Endothelial cell of umbilical vein (primary cell): ENCODE results near the gene BEND5. TPM values are rescaled to one million over a fixed set of nuclear protein-coding genes. Genes with fewer than 3 reads are reported as not detected.

Experiments
- BruUV-seq: library from RNA; stranded (reverse); fragments of 400-500 nt; replicated peaks from 2 replicates; lab custom pipeline; 2021; lab: Mats Ljungman, UMichigan
- CTCF ChIA-PET: fragments of 300-600, 350-600 bp; sonication (Branson Sonifier 250); formaldehyde crosslinking; loops from one replicate; lab custom pipeline; 2021; ENCODE audit warnings: antibody characterized with exemption, inconsistent platforms; lab: Charles Lee
- POLR2A ChIA-PET: fragments of 300-600, 350-600 bp; sonication (Branson Sonifier 250); formaldehyde crosslinking; loops from one replicate; lab custom pipeline; 2021; ENCODE audit warnings: antibody characterized with exemption, inconsistent platforms; lab: Charles Lee
- DNase-seq: peaks from one replicate; pipeline ENCODE4 v3.0.0-alpha.2; 2011; ENCODE audit warnings: low read depth, low spot score
- FAIRE-seq: peaks from 2 replicates; lab custom pipeline; 2011; peaks lifted over from hg19 to GRCh38; lab: Jason Lieb, UNC
- H2AFZ ChIP-seq: 2 replicates; pipeline ENCODE4 v1.6.0; 2012; ENCODE audit warnings: low read depth, low read length, control low read depth, inconsistent platforms
- H3K27ac ChIP-seq: 2 replicates; pipeline ENCODE4 v1.5.1; 2011; ENCODE audit warnings: low read depth, mild to moderate bottlenecking, control low read depth, low read length, moderate library complexity; ENCODE audit not compliant: insufficient read depth
- H3K27me3 ChIP-seq, 2 experiments: 2 replicates each; pipeline versions ENCODE4 v1.6.0 to v1.6.1; 2011; ENCODE audit warnings: low read length in 2 of 2, mixed read lengths in 1 of 2; ENCODE audit not compliant: control insufficient read depth in 2 of 2, insufficient read depth in 2 of 2
- H3K36me3 ChIP-seq, 2 experiments: 2 replicates in 1 of 2; 3 replicates in 1 of 2; pipeline ENCODE4 v1.5.1; 2011; ENCODE audit warnings: low read length in 2 of 2, mild to moderate bottlenecking in 1 of 2, moderate library complexity in 1 of 2; ENCODE audit not compliant: control insufficient read depth in 2 of 2, insufficient read depth in 2 of 2; ENCODE audit errors: extremely low read depth in 1 of 2
- H3K4me1 ChIP-seq: 3 replicates; pipeline ENCODE4 v1.5.1; 2011; ENCODE audit warnings: mild to moderate bottlenecking, low read length; ENCODE audit not compliant: control insufficient read depth, insufficient read depth; ENCODE audit errors: extremely low read depth
- H3K4me2 ChIP-seq: 2 replicates; pipeline ENCODE4 v1.6.1; 2011; ENCODE audit warnings: low read length, control low read depth, mixed read lengths; ENCODE audit not compliant: insufficient read depth
- H3K4me3 ChIP-seq, 3 experiments: fragments of 200-600 bp in 1 of 3; sonication (generic), shearing (Covaris generic) in 1 of 3; replicated peaks in 1 of 3; 2 replicates each; pipeline ENCODE4 v1.5.1; 2011 to 2016; ENCODE audit warnings: control low read depth in 3 of 3, low read length in 3 of 3, mild to moderate bottlenecking in 2 of 3, inconsistent platforms in 1 of 3, low read depth in 1 of 3, moderate library complexity in 1 of 3; ENCODE audit not compliant: insufficient read depth in 1 of 3
- H3K79me2 ChIP-seq: 2 replicates; pipeline ENCODE4 v1.6.0; 2012; ENCODE audit warnings: low read length, inconsistent platforms; ENCODE audit not compliant: control insufficient read depth, insufficient read depth
- H3K9ac ChIP-seq: replicated peaks from 2 replicates; pipeline ENCODE3; 2011; ENCODE audit warnings: low read length, control low read depth; ENCODE audit not compliant: insufficient read depth; ENCODE audit errors: extremely low read depth
- H3K9me1 ChIP-seq: replicated peaks from 3 replicates; pipeline ENCODE4 v1.6.0; 2011; ENCODE audit warnings: mild to moderate bottlenecking, low read length; ENCODE audit not compliant: control insufficient read depth, insufficient read depth; ENCODE audit errors: extremely low read depth
- H3K9me3 ChIP-seq: replicated peaks from 2 replicates; pipeline ENCODE4 v1.5.1; 2012; ENCODE audit warnings: low read length, inconsistent platforms; ENCODE audit not compliant: control insufficient read depth, insufficient read depth
- H4K20me1 ChIP-seq: replicated peaks from 2 replicates; pipeline ENCODE3; 2011; ENCODE audit warnings: mild to moderate bottlenecking, low read length; ENCODE audit not compliant: control insufficient read depth, insufficient read depth; ENCODE audit errors: extremely low read depth
- EZH2 ChIP-seq: IDR thresholded peaks from 2 replicates; pipeline ENCODE4 v1.6.1; 2012; ENCODE audit warnings: borderline replicate concordance, low read depth, mild to moderate bottlenecking, moderate library complexity, low read length, inconsistent platforms; ENCODE audit not compliant: severe bottlenecking
- FOS ChIP-seq: IDR thresholded peaks from 2 replicates; pipeline ENCODE4 v1.6.1; 2011; ENCODE audit warnings: mild to moderate bottlenecking, low read length, moderate library complexity, borderline replicate concordance; ENCODE audit not compliant: insufficient read depth
- GATA2 ChIP-seq: IDR thresholded peaks from 2 replicates; pipeline ENCODE4 v1.7.0; 2011; ENCODE audit warnings: low read depth, mild to moderate bottlenecking, moderate library complexity, mixed read lengths, low read length; ENCODE audit not compliant: insufficient read length, insufficient read depth
- JUN ChIP-seq: IDR thresholded peaks from 2 replicates; pipeline ENCODE4 v1.6.1; 2011; ENCODE audit warnings: borderline replicate concordance, low read depth; ENCODE audit not compliant: insufficient read length, insufficient read depth
- MAX ChIP-seq: IDR thresholded peaks from 2 replicates; pipeline ENCODE4 v1.6.1; 2011; ENCODE audit not compliant: insufficient read depth, insufficient read length
- MYC ChIP-seq: IDR thresholded peaks from one replicate; pipeline ENCODE4 v1.6.1; 2011; ENCODE audit warnings: mild to moderate bottlenecking, low read depth, low read length
- POLR2A ChIP-seq: IDR thresholded peaks from 2 replicates; pipeline ENCODE4 v1.6.1; 2012; ENCODE audit warnings: low read depth, mild to moderate bottlenecking, control low read depth, low read length
- POLR2AphosphoS5 ChIP-seq: IDR thresholded peaks from 2 replicates; pipeline ENCODE4 v1.6.1; 2012; ENCODE audit warnings: low read depth, mild to moderate bottlenecking, control low read depth, low read length, moderate library complexity; ENCODE audit not compliant: insufficient read depth
- dilution Hi-C: fragments of 300-500 bp; cut with MboI; formaldehyde crosslinking; loops from one replicate; pipeline ENCODE4 v1.15.0; 2019; ENCODE audit warnings: low sequenced_read_pairs; ENCODE audit not compliant: extremely low pct_ligation_motif_present
- intact Hi-C: fragments of 100-400 bp; cut with micrococcal nuclease; formaldehyde crosslinking; loops from one replicate; pipeline ENCODE4 v1.10.0; 2022
- polyA plus RNA-seq, 4 experiments: library from polyadenylated mRNA; depleted of rRNA in 3 of 4; stranded (reverse) in 3 of 4; unstranded in 1 of 4; fragments of >200 nt; gene quantifications; 2 replicates each; pipeline versions ENCODE4 v1.2.1 to v1.2.3, GENCODE V29; 2011 to 2012; ENCODE audit warnings: missing spikeins in 1 of 4
- total RNA-seq: library from RNA; stranded (reverse); gene quantifications from 2 replicates; pipeline ENCODE4 v1.2.3, GENCODE V29; 2021
- TF ChIP-seq, protein P1 (sequence below), 2 donors: IDR thresholded peaks; 1 replicate in 1 of 2; 2 replicates in 1 of 2; pipeline ENCODE4 v1.5.1; 2011; ENCODE audit warnings: low read length in 2 of 2, mild to moderate bottlenecking in 2 of 2, moderate library complexity in 2 of 2, control low read depth in 1 of 2, inconsistent platforms in 1 of 2, low read depth in 1 of 2; ENCODE audit not compliant: insufficient read depth in 1 of 2; ENCODE audit errors: extremely low read depth in 1 of 2

BEND5 gene
- total and polyA plus RNA-seq, 2 donors (not counting 3 experiments of a cell fraction or from before 2014, with no cell fraction given) = not detected

DNA sequence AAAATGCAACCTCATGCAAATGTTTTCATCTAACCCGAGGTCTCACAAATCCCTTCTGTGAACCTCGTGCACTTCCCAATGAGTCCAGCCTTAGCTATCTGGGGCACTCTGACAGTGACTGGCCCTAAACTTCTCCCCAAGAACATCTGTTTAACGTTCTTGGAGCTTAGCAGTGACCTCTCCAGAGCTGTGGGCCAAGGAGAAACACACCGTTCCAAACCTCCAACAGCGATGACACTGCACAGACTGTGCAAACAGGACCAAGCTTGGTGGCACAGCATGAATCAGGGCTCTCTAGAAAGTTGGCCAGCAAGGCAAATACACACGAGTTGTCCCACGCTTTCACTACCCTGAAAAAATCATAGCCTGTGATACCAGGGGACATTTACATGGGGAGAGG, 15.8 kb downstream of the BEND5 start:
- dilution Hi-C loops (no loop called here), intact Hi-C loops (no loop called here)
- TF ChIP-seq MYC (no peak), FOS (no peak), POLR2A (no peak), EZH2 (no peak), POLR2AphosphoS5 (no peak), GATA2 (no peak), MAX (no peak), JUN (no peak)
- TF ChIP-seq, protein P1, sequence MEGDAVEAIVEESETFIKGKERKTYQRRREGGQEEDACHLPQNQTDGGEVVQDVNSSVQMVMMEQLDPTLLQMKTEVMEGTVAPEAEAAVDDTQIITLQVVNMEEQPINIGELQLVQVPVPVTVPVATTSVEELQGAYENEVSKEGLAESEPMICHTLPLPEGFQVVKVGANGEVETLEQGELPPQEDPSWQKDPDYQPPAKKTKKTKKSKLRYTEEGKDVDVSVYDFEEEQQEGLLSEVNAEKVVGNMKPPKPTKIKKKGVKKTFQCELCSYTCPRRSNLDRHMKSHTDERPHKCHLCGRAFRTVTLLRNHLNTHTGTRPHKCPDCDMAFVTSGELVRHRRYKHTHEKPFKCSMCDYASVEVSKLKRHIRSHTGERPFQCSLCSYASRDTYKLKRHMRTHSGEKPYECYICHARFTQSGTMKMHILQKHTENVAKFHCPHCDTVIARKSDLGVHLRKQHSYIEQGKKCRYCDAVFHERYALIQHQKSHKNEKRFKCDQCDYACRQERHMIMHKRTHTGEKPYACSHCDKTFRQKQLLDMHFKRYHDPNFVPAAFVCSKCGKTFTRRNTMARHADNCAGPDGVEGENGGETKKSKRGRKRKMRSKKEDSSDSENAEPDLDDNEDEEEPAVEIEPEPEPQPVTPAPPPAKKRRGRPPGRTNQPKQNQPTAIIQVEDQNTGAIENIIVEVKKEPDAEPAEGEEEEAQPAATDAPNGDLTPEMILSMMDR (IDR thresholded peaks at IDR 0.05; ENCODE audit: extremely low read depth in 1 of 2, insufficient read depth in 1 of 2, low read depth in 1 of 2, low read length in 2 of 2) = no peak
- H3K4me2 ChIP-seq = no peak overlapping the region
- no peaks in the 10 kb centered on the region for H3K27me3 ChIP-seq
- DNase-seq (no peak), FAIRE-seq (no peak)
- no peak overlapping the region for H3K27ac ChIP-seq
- H3K9me1 ChIP-seq = no peaks in the 10 kb centered on the region
- no peaks in the 10 kb centered on the region for H3K79me2 ChIP-seq
- no peaks in the 10 kb centered on the region for H4K20me1 ChIP-seq
- CTCF ChIA-PET = no interaction called here
- H3K36me3 ChIP-seq = no peaks in the 10 kb centered on the region
- BruUV-seq = no TSS peak
- H3K9ac ChIP-seq = no peak overlapping the region
- no peak overlapping the region for H3K4me3 ChIP-seq
- H3K9me3 ChIP-seq = peaks cover 2% of the 10 kb centered on the region
- no peaks in the 10 kb centered on the region for H3K4me1 ChIP-seq
- no peak overlapping the region for H2AFZ ChIP-seq
- POLR2A ChIA-PET = no interaction called here
